HG02571 (cell line): ENCODE measurements around the gene METTL21A.

Experiments
- ATAC-seq: cut with Tn5 transposase; IDR thresholded peaks from one replicate; pipeline ENCODE4 v1.9.1; 2021; ENCODE audit warnings: mild to moderate bottlenecking, moderate library complexity; ENCODE audit not compliant: unreplicated experiment

Gene METTL21A

GRCh38 chr2:207565736-207566500 lies 59.3 kb downstream of the METTL21A start:
- no peak for ATAC-seq
